ENCODE results near the gene FAM89B.
A peak's percentile ranks its signal among the peaks of the same experiment; 100 is the strongest.

FAM89B gene

DNA sequence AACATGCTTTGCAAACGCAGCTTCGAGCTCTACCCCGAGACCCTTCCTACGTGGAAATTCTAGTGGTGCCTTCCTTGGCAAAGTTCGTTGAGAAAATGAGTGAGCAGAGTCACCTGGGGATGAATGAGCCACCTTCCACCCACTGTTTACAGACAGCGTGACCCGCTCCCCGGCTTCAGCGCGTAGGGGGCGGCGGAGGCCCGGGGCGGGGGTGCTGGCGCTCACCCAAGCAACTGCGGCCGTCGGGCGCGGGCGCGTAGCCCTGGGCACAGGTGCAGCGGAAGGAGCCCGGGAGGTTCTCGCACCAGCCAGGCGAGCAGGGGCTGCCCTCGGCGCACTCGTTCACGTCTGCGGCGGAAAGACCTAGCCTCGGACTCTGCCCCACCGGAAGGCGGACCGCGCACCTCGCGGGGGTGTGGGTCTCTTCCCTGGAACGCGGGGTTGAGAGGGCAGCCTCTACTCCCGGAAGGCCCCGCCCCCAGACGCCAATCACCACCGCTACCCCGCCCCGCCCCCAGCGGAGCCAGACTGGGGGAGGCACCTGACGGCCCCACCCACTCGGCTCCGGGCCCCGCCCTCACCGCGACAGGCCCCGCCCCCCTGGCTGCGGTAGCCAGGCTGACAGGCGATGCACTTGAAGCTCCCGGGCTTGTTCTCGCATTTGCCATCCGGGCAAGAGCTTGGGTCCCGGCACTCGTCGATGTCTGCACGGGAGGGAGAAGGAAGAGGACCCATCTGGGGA, 25.9 kb upstream of the FAM89B start:
- Histone ChIP-seq H3K27me3 (ENCODE audit: low read depth) (no peaks in the 10 kb centered on the region), H3K4me3 (no peak overlapping the region), H3K9me3 (no peaks in the 10 kb centered on the region), H3K36me3 (replicated peaks) (peaks cover 13% of the 10 kb centered on the region), H3K4me1 (no peaks in the 10 kb centered on the region)
- peak in 1 of 2 experiments; percentile 55 for DNase-seq (ENCODE audit: low spot score in 2 of 2)
- in situ Hi-C loops (cut with MboI; ENCODE audit: low sequenced_read_pairs): no loop called here

DNA sequence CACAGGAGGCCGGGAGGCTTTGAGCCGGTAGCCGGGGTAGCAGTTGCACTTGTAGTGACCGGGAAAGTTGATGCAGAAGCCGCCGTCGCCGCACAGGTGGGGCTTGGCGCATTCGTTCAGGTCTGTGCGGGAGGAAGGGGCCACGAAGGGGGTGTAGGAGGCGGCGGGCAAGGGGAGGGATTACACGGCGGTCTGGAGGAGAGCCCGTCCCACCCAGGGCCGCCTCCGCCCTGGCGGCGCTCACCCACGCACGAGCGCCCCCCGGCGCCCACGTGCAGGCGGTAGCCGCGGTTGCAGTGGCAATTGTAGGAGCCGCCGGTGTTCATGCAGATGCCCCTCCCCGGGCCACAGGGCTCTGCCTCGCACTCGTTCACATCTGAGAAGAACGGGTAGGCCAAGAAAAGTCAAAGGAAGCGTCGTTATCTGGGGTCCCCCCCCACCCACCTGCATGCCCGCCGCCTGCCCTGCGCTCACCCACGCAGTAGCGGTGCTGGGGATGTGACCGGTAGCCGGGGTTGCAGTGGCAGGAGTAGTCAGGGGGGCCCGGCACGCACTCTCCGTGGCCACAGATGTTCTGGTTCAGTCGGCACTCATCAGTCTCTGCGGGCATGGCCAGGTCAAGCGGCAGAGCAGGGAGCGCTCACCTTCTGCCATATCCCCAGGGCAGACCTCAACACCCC, 24.8 kb upstream of the FAM89B start:
- Histone ChIP-seq H3K4me3 (no peak overlapping the region), H3K27me3 (ENCODE audit: low read depth) (no peaks in the 10 kb centered on the region)

DNA sequence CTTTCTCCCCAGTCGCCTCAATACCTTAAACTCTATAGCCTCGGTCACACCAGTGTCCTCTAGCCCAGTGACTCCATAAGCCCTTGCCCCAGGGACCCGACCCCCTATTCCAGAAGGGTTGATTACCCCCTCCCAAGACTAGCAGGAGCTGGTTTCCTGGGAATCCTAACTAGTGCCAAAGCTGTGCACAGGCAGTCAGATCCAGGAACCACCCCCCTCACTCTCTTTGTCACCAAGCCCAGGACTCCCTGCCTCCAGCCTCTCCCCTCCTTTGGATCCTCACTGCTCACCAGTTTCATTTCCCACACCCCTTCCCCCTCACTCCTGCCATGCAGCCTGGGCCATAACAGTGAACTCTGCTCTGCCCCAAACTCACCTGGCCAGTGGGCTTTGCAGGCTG, 23.9 kb upstream of the FAM89B start:
- H3K9me3 ChIP-seq: no peaks in the 10 kb centered on the region
- DNase-seq (ENCODE audit: low spot score in 2 of 2): no peak
- no peak overlapping the region for H3K4me3 ChIP-seq
- peaks cover 9% of the 10 kb centered on the region for H3K36me3 ChIP-seq (replicated peaks)
- in situ Hi-C loops (cut with MboI; ENCODE audit: low sequenced_read_pairs): no loop called here
- H3K4me1 ChIP-seq: no peaks in the 10 kb centered on the region
- H3K27me3 ChIP-seq (ENCODE audit: low read depth): no peaks in the 10 kb centered on the region

More for the DNA sequence above, 24.8 kb upstream of the FAM89B start:
- Histone ChIP-seq H3K9me3 (no peaks in the 10 kb centered on the region), H3K36me3 (replicated peaks) (peaks cover 9% of the 10 kb centered on the region), H3K4me1 (no peaks in the 10 kb centered on the region)
- no peak for DNase-seq (ENCODE audit: low spot score in 2 of 2)
- in situ Hi-C loops (cut with MboI; ENCODE audit: low sequenced_read_pairs): no loop called here

DNA sequence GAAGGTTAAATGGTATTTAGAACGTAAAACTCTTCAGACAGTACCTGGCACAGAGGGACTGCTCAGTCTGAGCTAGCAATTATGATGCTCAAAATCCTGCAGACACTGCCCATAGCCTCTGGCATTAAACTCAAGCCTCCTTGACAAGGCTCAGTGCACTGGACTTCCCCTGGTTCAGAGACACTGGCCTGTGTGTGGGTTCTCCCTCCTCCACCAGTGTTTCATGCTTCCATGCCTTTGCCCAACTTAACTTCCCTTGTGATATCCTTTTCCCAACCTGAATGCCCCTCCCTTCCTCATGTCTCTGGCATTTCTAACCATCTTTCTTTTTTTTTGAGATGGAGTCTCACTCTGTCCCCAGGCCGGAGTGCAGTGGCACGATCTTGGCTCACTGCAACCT, 23.2 kb upstream of the FAM89B start:
- peaks cover 9% of the 10 kb centered on the region for H3K36me3 ChIP-seq (replicated peaks)
- H3K4me3 ChIP-seq: no peak overlapping the region
- H3K27me3 ChIP-seq (ENCODE audit: low read depth): no peaks in the 10 kb centered on the region
- no peaks in the 10 kb centered on the region for H3K9me3 ChIP-seq
- H3K4me1 ChIP-seq: no peaks in the 10 kb centered on the region
- no peak for DNase-seq (ENCODE audit: low spot score in 2 of 2)
- in situ Hi-C loops (cut with MboI; ENCODE audit: low sequenced_read_pairs): no loop called here

DNA sequence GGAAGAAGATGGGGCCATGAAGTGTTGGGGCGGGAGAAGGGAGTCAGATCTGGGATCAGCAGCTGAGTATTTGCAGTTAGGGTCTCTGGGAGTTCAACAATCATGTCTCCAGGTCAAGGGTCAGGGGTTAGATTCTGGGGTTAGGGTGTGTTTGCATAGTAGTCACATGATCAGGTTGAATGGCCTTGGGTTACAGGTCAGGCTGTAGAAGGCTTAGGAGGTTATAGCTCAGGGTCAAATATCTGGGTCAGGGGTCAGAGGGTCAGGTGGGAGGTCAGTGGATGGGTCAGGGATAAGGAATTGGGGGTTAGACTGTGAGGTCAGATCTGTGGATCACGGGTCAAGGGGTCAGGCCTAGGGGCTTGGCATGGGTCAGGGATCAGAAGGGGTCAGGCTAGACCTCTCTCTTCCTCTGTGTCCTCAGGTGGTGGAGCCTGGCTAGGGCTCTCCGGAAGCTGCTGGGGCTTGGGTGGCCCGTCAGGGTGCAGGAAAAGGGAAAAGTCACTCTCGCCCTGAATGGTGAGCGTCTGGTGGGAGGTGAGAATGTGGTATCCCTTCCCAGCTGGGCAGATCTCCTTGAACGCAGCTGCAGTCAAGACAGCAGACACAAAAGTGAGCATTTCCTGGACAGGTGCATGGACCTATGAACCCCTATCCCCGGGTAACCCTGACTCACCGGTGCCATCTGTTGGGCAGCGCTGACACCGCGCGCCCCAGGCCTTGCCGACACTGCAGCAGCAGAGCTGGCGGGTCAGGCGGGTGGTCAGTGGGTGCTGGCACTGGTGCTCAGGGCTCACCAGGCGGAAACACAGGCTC, 20.6 kb upstream of the FAM89B start:
- Histone ChIP-seq H3K4me3 (no peak overlapping the region), H3K4me1 (0 out of 2 replicates have a peak, but pooled peaks cover 4% of the 10 kb centered on the region), H3K9me3 (no peaks in the 10 kb centered on the region), H3K27me3 (ENCODE audit: low read depth) (no peaks in the 10 kb centered on the region), H3K36me3 (replicated peaks) (peaks cover 9% of the 10 kb centered on the region)
- in situ Hi-C loops (cut with MboI; ENCODE audit: low sequenced_read_pairs): no loop called here
- DNase-seq (ENCODE audit: low spot score in 2 of 2): peak in 1 of 2 experiments; percentile 80

DNA sequence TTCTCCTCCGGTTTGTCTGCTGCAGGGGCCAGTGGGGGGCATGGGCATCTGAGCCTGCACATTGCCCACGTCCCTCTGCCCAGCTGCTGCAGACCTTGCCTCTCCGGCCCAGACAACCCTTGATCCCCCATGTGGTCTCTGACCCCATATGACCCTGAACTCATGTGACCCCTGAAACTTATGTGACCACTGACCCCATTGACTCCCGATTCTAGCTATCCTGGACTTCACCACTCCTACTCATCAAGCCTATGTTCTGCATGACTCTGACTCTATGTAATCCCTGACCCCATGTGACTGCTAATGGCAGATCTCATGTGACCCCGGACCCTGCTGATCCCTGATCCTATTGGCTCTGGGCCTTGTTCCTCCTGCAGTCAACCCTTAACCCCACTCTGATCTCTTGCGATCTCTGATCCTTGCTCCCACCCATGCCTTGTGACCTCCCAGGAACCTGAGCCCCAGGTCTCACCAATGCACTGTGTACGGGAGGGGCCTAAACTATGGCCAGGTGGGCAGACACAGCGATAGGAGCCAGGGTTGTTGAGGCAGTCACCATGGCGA, 19.9 kb upstream of the FAM89B start:
- peaks cover 9% of the 10 kb centered on the region for H3K36me3 ChIP-seq (replicated peaks)

DNA sequence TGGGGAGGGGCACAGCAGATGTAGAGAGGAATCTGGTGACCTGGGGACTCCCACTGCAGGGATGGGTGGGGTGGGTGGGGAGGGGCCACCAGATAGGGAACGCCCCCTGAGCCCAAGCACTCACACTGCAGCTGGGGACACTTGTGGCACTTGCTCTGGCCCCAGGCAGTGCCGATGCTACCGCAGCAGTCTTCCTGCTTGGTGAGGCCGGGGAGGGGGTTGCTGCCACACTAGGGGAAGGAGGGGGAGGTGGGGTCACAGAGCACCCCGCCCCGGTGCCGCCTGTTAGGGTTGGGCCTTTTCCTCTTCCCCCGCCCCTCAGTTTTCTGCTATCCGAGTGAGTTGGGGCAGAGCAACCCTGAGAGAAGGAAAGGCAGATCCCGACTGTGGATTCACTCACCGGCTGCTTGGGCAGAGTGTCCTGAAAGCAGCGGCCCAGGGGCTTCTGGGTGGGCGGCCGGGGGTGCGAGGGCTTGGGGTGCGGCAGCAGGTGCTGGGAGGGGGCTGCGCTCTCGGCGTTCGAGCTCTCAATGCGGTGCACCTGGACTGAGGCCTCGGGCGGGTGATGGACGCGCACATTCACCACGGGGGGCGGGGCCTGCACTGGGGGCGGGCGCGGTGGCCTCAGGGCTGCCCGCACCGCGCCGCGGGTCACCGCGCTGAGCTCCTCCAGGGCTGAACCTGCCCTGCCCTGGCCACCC, 18.9 kb upstream of the FAM89B start:
- no peak for DNase-seq (ENCODE audit: low spot score in 2 of 2)
- Histone ChIP-seq H3K4me3 (no peak overlapping the region), H3K36me3 (replicated peaks) (peaks cover 8% of the 10 kb centered on the region), H3K9me3 (no peaks in the 10 kb centered on the region), H3K4me1 (peaks cover 9% of the 10 kb centered on the region; the same call in 1 of the 2 replicates), H3K27me3 (ENCODE audit: low read depth) (no peaks in the 10 kb centered on the region)
- in situ Hi-C loops (cut with MboI; ENCODE audit: low sequenced_read_pairs): no loop called here

More for the DNA sequence above, 19.9 kb upstream of the FAM89B start:
- in situ Hi-C loops (cut with MboI; ENCODE audit: low sequenced_read_pairs): no loop called here
- peaks cover 9% of the 10 kb centered on the region; the same call in 1 of the 2 replicates for H3K4me1 ChIP-seq
- H3K9me3 ChIP-seq: no peaks in the 10 kb centered on the region
- H3K4me3 ChIP-seq: no peak overlapping the region
- H3K27me3 ChIP-seq (ENCODE audit: low read depth): no peaks in the 10 kb centered on the region
- DNase-seq (ENCODE audit: low spot score in 2 of 2): no peak

DNA sequence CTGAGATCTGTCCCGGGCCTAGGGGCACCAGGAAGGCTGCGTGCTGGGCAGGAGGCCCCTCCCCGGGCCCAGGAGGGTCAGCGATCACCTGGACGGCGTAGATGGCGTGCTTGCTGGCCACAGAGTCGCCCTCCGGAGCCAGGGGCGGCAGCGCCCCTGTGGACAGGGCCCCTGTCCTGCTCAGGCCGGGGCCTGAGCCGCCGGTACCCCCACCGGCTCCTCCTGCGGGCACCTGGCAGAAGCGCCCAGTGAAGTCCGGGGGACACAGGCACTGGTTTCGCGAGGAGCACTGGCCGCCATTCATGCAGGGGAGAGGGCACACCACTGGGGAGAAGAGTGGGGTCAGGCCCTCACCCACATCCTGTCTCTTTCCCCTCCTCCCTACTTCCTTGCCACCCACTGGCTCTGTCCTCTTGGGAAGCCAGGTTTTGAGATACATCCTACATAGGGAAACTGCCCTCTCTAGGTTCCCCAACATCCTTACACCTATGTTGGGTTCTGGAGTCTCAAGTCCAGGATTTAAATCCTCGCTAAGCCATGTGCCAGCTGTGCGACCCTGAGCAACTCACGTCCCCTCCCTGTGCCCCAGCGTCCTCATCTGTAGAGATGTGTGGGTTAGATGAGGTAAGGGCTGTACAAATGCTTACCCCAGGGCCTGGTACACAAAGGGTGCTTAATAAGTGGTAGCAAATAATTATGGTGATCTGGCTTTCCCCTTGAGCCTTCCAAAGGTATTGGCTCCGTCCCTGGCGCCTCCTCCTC, 18.1 kb upstream of the FAM89B start:
- no peaks in the 10 kb centered on the region for H3K27me3 ChIP-seq (ENCODE audit: low read depth)
- H3K4me3 ChIP-seq: no peak overlapping the region
- H3K36me3 ChIP-seq (replicated peaks): peaks cover 4% of the 10 kb centered on the region
- H3K4me1 ChIP-seq: peaks cover 14% of the 10 kb centered on the region
- DNase-seq (ENCODE audit: low spot score in 2 of 2): no peak
- in situ Hi-C loops (cut with MboI; ENCODE audit: low sequenced_read_pairs): no loop called here
- H3K9me3 ChIP-seq: no peaks in the 10 kb centered on the region

DNA sequence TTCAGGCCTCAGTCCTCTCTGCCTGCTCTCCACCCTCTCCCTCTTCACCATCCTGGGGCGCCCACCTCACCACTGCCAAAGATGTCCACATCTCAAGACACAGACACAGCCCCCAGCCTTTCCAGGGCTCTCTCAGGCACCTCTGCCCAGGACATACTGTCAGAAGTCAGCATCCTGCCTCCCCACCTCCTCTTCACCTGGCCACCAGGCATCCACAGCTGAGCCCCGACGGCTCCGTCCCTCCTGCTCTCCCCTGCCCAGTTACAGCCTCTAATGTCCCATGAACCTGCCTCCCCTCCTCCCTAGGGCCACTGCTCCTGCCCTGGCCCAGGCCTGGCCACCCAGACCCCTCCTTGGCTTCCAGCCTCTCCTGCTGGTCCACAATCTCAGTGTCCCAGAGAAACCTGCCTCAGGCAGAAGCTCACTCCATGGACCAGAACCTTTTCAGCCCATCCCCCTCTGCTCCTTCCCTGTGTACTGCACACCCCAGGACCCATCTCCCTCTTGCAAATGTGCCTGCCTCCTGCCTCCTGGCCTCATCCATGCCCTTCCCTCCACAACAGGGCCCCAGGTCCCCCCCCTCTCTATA, 17.4 kb upstream of the FAM89B start:
- Histone ChIP-seq H3K4me1 (peaks cover 14% of the 10 kb centered on the region), H3K36me3 (replicated peaks) (peaks cover 2% of the 10 kb centered on the region), H3K9me3 (no peaks in the 10 kb centered on the region), H3K27me3 (ENCODE audit: low read depth) (no peaks in the 10 kb centered on the region), H3K4me3 (no peak overlapping the region)
- in situ Hi-C loops (cut with MboI; ENCODE audit: low sequenced_read_pairs): no loop called here
- DNase-seq (ENCODE audit: low spot score in 2 of 2): no peak

DNA sequence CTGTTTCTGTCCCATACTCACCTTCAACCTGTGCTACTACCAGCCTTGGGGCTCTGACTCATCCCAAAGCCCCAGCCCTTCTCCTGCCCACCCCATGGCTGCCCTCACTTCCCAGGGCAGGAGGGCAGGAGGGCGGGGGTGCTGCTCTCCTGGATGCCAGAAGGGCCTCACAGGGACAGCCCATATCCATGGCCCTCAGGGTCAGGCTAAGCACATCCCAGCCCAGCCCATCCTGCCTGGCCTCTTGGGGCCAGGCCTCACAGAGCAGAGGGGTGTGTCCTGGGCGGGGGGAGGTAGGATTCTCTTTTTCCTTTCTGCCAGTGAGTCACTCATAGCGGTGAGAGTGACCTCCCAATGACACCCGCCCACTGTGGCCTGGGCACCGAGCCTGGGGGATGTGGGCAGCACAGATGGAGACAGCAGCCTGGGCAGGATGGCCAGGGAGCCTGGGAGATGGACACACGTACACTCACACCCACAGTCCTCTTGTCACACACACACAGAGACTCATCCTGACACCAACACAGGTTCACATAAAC, 16.6 kb upstream of the FAM89B start:
- Histone ChIP-seq H3K36me3 (replicated peaks) (no peaks in the 10 kb centered on the region; the same call in none of the 2 replicates), H3K9me3 (no peaks in the 10 kb centered on the region), H3K4me3 (no peak overlapping the region), H3K4me1 (peaks cover 17% of the 10 kb centered on the region), H3K27me3 (ENCODE audit: low read depth) (no peaks in the 10 kb centered on the region)
- in situ Hi-C loops (cut with MboI; ENCODE audit: low sequenced_read_pairs): no loop called here
- no peak for DNase-seq (ENCODE audit: low spot score in 2 of 2)

DNA sequence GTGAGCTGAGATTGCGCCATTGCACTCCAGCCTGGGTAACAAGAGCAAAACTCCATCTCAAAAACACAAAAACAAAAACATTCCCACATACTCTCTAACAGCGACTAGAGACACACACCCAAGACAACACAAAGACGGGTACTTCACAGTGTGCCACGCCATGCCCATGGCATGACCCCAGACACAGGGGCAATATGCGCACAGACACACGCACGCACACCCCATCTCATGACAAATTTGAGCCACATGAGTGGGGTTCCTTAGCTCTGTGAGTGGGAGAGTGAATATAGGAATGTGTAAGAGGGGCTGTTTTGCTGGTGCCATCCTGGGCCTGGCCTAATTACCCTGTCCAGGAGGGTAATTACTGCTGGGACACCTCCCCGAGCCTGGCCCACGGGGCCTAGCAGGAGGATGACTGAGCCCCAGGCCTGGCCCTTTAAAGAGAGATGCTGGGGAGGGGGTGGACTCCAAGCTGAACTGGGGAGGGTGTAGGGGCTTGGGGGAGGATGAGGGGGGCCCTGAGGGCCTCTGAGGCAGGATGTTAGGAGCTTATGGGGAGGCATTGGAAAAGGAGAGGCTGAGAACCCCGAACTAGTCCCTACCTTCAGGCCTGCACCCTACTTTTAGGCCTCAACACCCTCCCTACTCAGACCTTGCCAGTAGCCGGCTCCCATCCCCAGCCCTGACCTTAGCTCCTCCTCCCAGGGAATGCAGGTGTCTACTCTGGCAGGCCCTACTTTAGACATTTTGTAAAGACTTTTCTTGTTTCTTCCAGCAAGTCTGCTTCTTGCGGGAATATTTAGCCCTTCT, 15.7 kb upstream of the FAM89B start:
- in situ Hi-C loops (cut with MboI; ENCODE audit: low sequenced_read_pairs): no loop called here
- Histone ChIP-seq H3K4me1 (peaks cover 17% of the 10 kb centered on the region), H3K36me3 (replicated peaks) (no peaks in the 10 kb centered on the region; the same call in none of the 2 replicates), H3K9me3 (no peaks in the 10 kb centered on the region), H3K27me3 (ENCODE audit: low read depth) (no peaks in the 10 kb centered on the region), H3K4me3 (peak overlapping the region; percentile 42)
- no peak for DNase-seq (ENCODE audit: low spot score in 2 of 2)
